Subcutaneous abdominal adipose tissue (tissue), 5 donors: Measurements from ENCODE around the gene RANBP2.
"Not testable (repeated sequence)": the region's sequence is repeated elsewhere in the genome, so short reads cannot be mapped to it uniquely, and the experiment has no call there.

Source experiments
- H3K27ac ChIP-seq: one replicate; pipeline ENCODE4 v1.7.0; 2013; ENCODE audit warnings: low read depth, mild to moderate bottlenecking, inconsistent platforms, low read length, moderate library complexity
- H3K27me3 ChIP-seq, 5 donors: one replicate each; pipeline ENCODE4 v1.7.0; 2013; ENCODE audit warnings: low read length in 5 of 5, inconsistent platforms in 1 of 5; ENCODE audit not compliant: control insufficient read depth in 5 of 5, insufficient read depth in 4 of 5
- H3K36me3 ChIP-seq, 5 donors: one replicate each; pipeline ENCODE4 v1.7.0; 2013; ENCODE audit warnings: low read length in 5 of 5; ENCODE audit not compliant: control insufficient read depth in 5 of 5, insufficient read depth in 5 of 5
- H3K4me1 ChIP-seq, 5 donors: one replicate each; pipeline ENCODE4 v1.7.0; 2013; ENCODE audit warnings: low read length in 5 of 5, mild to moderate bottlenecking in 3 of 5, moderate library complexity in 1 of 5; ENCODE audit not compliant: control insufficient read depth in 5 of 5, insufficient read depth in 5 of 5
- H3K4me3 ChIP-seq, 5 donors: one replicate each; pipeline ENCODE4 v1.7.0; 2013; ENCODE audit warnings: low read length in 5 of 5, low read depth in 1 of 5
- H3K9ac ChIP-seq, 5 donors: one replicate each; pipeline ENCODE4 v1.7.0; 2013; ENCODE audit warnings: low read length in 5 of 5, mild to moderate bottlenecking in 4 of 5, moderate library complexity in 3 of 5
- H3K9me3 ChIP-seq, 5 donors: one replicate each; pipeline ENCODE4 v1.7.0; 2013; ENCODE audit warnings: low read length in 5 of 5; ENCODE audit not compliant: control insufficient read depth in 5 of 5
- donor health status: healthy.
- donor health status: healthy.
- donor health status: healthy.
- donor health status: healthy.
- donor health status: healthy.

The RANBP2 gene

GRCh38 chr2:108719149-108720044 lies at the start of gene RANBP2:
Gene RANBP2 (plus strand): TSS chr2:108719482. CDS start chr2:108719607, 125 bp downstream.
- peak within 1 kb of the TSS; percentile 75 to 87 (median 82) for H3K9ac ChIP-seq
- H3K9me3 ChIP-seq = no peaks in the 10 kb centered on the region
- peak within 1 kb of the TSS; percentile 78 to 89 (median 86) for H3K4me3 ChIP-seq
- H3K4me1 ChIP-seq = peaks cover 0 to 14% (median 7%) of the 10 kb centered on the region in 5 donors
- H3K36me3 ChIP-seq = no peaks in the 10 kb centered on the region
- H3K27me3 ChIP-seq = no peaks in the 10 kb centered on the region
- H3K27ac ChIP-seq = peak within 1 kb of the TSS; percentile 83

GRCh38 chr2:108670282-108670681 lies 49.0 kb upstream of the RANBP2 start:
- not testable (repeated sequence) for H3K27me3 ChIP-seq, H3K9ac ChIP-seq, H3K4me3 ChIP-seq, H3K36me3 ChIP-seq, H3K27ac ChIP-seq, H3K4me1 ChIP-seq, H3K9me3 ChIP-seq

GRCh38 chr2:108672200-108672805 lies 47.0 kb upstream of the RANBP2 start:
- not testable (repeated sequence) for H3K4me1 ChIP-seq, H3K9me3 ChIP-seq, H3K9ac ChIP-seq, H3K27me3 ChIP-seq, H3K4me3 ChIP-seq, H3K27ac ChIP-seq
- H3K36me3 ChIP-seq = peaks cover 6 to 15% (median 7%) of the 10 kb centered on the region in 5 donors

GRCh38 chr2:108676522-108676921 lies 42.8 kb upstream of the RANBP2 start:
- H3K4me1 ChIP-seq, H3K27ac ChIP-seq, H3K9me3 ChIP-seq, H3K9ac ChIP-seq, H3K27me3 ChIP-seq, H3K4me3 ChIP-seq: not testable (repeated sequence)
- H3K36me3 ChIP-seq = peaks cover 7 to 21% (median 13%) of the 10 kb centered on the region in 5 donors

GRCh38 chr2:108677239-108677744 lies 42.0 kb upstream of the RANBP2 start:
- H3K9me3 ChIP-seq, H3K4me3 ChIP-seq, H3K9ac ChIP-seq, H3K27me3 ChIP-seq, H3K27ac ChIP-seq, H3K4me1 ChIP-seq: not testable (repeated sequence)
- H3K36me3 ChIP-seq = peaks cover 7 to 27% (median 13%) of the 10 kb centered on the region in 5 donors

GRCh38 chr2:108678198-108678651 lies 41.1 kb upstream of the RANBP2 start:
- not testable (repeated sequence) for H3K27me3 ChIP-seq, H3K27ac ChIP-seq, H3K9me3 ChIP-seq, H3K4me1 ChIP-seq, H3K4me3 ChIP-seq, H3K9ac ChIP-seq
- peaks cover 7 to 24% (median 11%) of the 10 kb centered on the region in 5 donors for H3K36me3 ChIP-seq

- not testable (repeated sequence) for H3K27me3 ChIP-seq, H3K9ac ChIP-seq, H3K27ac ChIP-seq, H3K4me1 ChIP-seq, H3K4me3 ChIP-seq, H3K9me3 ChIP-seq
- peaks cover 7 to 39% (median 22%) of the 10 kb centered on the region in 5 donors for H3K36me3 ChIP-seq
Measured at GRCh38 chr2:108680805-108681204, 38.5 kb upstream of the RANBP2 start.

DNA sequence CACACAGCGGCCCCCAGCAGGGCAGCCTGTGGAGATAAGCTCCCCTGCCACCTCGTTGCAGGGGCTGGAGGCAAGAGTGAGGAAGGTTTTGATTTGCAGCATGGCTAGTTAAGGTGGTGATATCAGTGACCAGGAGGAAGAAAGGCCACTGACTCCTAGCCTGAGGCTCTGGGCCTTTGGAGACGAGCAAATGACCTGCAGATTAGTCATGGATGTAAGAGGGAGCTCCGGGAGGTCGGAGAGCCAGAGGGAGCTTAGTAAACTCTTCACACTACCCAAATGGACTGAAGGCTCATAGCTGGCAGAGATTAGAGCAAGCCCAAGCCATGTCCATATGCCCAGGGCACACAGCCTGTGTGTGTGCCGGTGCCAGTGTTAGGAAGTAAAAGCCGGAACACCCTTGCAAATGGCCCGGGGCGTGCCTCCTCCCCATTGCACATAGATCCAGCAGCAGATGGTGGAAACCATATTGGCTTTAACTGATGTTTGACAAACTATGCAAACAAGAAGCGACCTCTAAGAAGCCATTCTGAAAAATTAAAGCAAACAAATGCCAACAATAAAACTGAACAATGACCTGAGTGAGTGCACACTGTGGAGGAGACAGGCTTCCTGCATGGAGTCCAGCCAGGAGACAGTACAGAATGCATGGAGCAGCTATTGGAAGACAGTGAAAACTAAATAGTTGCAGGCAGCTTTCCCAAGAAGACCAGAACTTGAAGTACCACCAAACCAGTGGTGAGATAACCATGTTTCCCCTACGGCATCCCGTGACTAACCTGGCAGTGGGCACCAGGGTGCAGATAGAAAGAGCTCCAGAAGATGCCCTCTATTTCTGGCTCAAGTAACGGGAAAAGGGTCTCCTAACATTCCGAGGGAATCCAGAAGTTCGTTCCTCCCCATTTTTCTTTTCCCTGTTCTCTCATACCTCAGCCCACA lies 30.2 kb upstream of the RANBP2 start:
- H3K4me3 ChIP-seq, H3K27ac ChIP-seq, H3K9ac ChIP-seq, H3K4me1 ChIP-seq, H3K9me3 ChIP-seq, H3K27me3 ChIP-seq: not testable (repeated sequence)
- peaks cover 0 to 18% (median 8%) of the 10 kb centered on the region in 5 donors for H3K36me3 ChIP-seq

GRCh38 chr2:108690001-108690400 lies 29.3 kb upstream of the RANBP2 start:
- not testable (repeated sequence) for H3K27me3 ChIP-seq, H3K4me1 ChIP-seq

More at GRCh38 chr2:108690001-108690400, 29.3 kb upstream of the RANBP2 start:
- peaks cover 0 to 11% (median 5%) of the 10 kb centered on the region in 5 donors for H3K36me3 ChIP-seq
- H3K9ac ChIP-seq, H3K27ac ChIP-seq, H3K9me3 ChIP-seq, H3K4me3 ChIP-seq: not testable (repeated sequence)
